GM13976 (cell line): ENCODE results near the gene FSTL5.

ENCODE experiments used
- DNase-seq: peaks from one replicate; pipeline ENCODE4 v3.0.0; 2012; ENCODE audit warnings: low spot score
- in situ Hi-C: fragments of 300-500 bp; cut with MboI; formaldehyde crosslinking; loops from one replicate; pipeline ENCODE4 v1.12.0; 2022; ENCODE audit warnings: low sequenced_read_pairs, mixed read lengths, inconsistent platforms; ENCODE audit not compliant: unreplicated experiment
- TF ChIP-seq, protein P1 (sequence below): IDR thresholded peaks from 2 replicates; pipeline ENCODE4 v1.5.1; 2012; ENCODE audit warnings: borderline replicate concordance, mild to moderate bottlenecking; ENCODE audit not compliant: insufficient read depth; ENCODE audit errors: extremely low read depth, missing control alignments, control extremely low read depth

The FSTL5 gene

GRCh38 chr4:162015090-162015489 lies 148.7 kb downstream of the FSTL5 start:
- TF ChIP-seq, protein P1, sequence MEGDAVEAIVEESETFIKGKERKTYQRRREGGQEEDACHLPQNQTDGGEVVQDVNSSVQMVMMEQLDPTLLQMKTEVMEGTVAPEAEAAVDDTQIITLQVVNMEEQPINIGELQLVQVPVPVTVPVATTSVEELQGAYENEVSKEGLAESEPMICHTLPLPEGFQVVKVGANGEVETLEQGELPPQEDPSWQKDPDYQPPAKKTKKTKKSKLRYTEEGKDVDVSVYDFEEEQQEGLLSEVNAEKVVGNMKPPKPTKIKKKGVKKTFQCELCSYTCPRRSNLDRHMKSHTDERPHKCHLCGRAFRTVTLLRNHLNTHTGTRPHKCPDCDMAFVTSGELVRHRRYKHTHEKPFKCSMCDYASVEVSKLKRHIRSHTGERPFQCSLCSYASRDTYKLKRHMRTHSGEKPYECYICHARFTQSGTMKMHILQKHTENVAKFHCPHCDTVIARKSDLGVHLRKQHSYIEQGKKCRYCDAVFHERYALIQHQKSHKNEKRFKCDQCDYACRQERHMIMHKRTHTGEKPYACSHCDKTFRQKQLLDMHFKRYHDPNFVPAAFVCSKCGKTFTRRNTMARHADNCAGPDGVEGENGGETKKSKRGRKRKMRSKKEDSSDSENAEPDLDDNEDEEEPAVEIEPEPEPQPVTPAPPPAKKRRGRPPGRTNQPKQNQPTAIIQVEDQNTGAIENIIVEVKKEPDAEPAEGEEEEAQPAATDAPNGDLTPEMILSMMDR, result no peak
- in situ Hi-C loops, result no loop called here
- no peak for DNase-seq

GRCh38 chr4:162011089-162011488 lies 152.7 kb downstream of the FSTL5 start:
- in situ Hi-C loops, result no loop called here
- TF ChIP-seq, protein P1, result no peak
- no peak for DNase-seq

- DNase-seq, result no peak
- TF ChIP-seq, protein P1, result no peak
- in situ Hi-C loops, result no loop called here
These were observed 153.4 kb downstream of the FSTL5 start for GRCh38 chr4:162010362-162010761.

DNA sequence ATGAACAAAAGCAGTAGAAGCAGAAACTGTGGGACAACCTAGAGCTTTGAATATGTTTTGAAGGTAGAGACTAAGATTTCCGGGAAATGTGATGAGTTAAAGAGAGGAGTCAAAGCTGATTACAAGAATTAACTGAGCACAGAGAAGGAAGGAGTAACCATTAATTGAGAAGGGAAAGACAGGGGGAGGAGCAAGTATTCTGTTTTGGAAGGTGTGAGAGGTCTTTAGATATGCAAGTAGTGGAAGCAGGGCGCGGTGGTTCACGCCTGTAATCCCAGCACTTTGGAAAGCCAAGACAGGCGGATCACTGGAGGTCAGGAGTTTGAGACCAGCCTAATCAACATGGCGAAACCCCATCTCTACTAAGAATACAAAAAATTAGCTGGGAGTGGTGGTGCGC lies 171.5 kb downstream of the FSTL5 start:
- in situ Hi-C loops, result no loop called here
- DNase-seq, result no peak
- TF ChIP-seq, protein P1, result no peak

GRCh38 chr4:161991811-161992210 lies 172.0 kb downstream of the FSTL5 start:
- TF ChIP-seq, protein P1, result no peak
- no peak for DNase-seq
- in situ Hi-C loops, result no loop called here

DNA sequence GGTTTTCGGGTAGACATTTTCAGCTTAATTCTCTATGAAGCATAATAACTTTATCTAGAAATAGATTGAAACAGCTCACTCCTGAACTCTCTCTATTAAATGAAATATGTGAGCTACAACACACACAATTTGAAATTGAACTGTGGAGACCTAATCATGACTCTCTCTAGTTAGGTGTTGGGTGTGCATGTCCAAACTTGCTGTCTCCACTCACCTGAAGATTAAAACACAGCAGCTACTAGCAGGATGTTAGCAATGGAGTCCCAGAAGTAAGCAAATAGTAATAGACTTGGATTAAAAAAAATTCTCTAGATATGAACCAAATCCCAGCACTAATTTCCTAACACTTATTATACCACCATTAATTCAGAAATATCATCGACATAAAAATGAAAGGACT lies 173.1 kb downstream of the FSTL5 start:
- in situ Hi-C loops, result no loop called here
- TF ChIP-seq, protein P1, result no peak
- no peak for DNase-seq

DNA sequence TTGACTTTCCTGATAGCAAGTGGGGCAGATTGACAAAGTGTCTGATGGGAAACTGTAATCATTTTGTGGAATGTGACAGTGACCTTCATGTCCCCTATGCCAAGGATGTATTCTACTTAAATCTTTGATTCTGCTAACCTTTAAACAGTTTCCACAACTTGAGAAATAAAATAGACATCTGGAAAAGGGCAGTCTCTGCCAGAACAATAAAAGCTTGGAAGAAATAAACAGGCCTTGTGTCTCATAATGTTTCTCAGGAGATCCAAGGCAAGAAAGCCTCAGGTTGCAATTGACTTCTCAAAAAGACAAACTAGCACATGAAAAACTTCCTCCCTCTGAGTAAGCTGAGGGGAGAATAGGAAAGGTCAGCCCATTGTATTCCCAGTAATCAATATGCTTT lies 174.9 kb downstream of the FSTL5 start:
- no peak for DNase-seq
- TF ChIP-seq, protein P1, result no peak
- in situ Hi-C loops, result no loop called here
